Esophagus muscularis mucosa (tissue), 3 donors: Measurements from ENCODE around the gene AWAT1.

ENCODE experiments used
- CTCF ChIP-seq, 3 experiments: fragments of 200-600 bp in 2 of 3; fragments of 450-650 bp in 1 of 3; sonication (generic) in 2 of 3; IDR thresholded peaks; one replicate each; pipeline ENCODE4 v1.5.1; 2017 to 2019; ENCODE audit warnings: antibody characterized with exemption in 3 of 3, mild to moderate bottlenecking in 2 of 3, moderate library complexity in 1 of 3
- POLR2AphosphoS5 ChIP-seq, 2 donors: sonication (generic); formaldehyde crosslinking; IDR thresholded peaks; one replicate each; pipeline ENCODE4 v1.6.1; 2017; ENCODE audit warnings: antibody characterized with exemption in 2 of 2

- TF ChIP-seq POLR2AphosphoS5 (IDR thresholded peaks at IDR 0.05): no peak
- no peak for TF ChIP-seq CTCF (IDR thresholded peaks at IDR 0.05)
Measured at GRCh38 chrX:70255452-70255851, 21.0 kb downstream of the AWAT1 start.
